GM21528 (cell line): ENCODE results near the gene RNF112.
"Not testable (repeated sequence)": the region's sequence is repeated elsewhere in the genome, so short reads cannot be mapped to it uniquely, and the experiment has no call there.

Experiments
- ATAC-seq: cut with Tn5 transposase; IDR thresholded peaks from one replicate; pipeline ENCODE4 v1.9.1; 2021; ENCODE audit warnings: mild to moderate bottlenecking, moderate library complexity; ENCODE audit not compliant: unreplicated experiment, low FRiP score

Gene RNF112

DNA sequence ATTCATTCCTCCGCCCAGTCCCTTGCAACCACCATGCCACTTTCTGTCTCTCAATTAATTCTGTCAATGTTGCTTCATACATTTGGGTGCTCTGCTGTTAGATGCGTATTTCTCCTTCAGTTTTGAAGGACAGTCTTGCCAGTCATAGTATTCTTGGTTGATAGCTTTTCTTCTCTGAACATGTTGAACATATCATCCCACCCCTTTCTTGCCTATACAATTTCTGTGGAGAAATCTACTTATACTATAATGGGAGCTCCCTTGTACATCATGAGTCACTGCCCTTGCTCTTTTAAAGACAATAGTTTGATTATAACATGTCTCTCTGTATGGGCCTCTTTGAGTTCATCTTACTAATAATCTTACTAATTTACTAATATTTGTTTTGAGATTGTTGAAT, 34.1 kb downstream of the RNF112 start:
- no peak for ATAC-seq

DNA sequence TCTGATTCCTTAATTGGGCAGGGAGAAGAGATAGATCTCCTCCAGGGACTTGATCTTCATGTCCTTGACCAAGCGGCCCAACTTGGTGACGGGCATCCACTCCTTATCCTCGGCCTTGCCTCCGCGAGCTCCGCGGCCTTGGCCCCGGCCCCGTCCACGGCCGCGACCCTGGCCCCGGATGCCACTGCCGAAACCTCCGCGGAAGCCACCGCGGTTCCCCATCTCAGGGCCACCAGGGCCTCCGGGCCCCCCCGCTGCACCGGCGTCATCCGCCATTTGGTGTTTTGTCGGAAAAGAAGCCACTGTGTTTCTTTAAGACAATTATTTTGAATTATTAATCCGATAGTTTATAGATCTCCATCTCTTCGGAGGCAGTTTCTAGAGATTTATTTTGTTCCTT, 35.5 kb downstream of the RNF112 start:
- ATAC-seq, result not testable (repeated sequence)

DNA sequence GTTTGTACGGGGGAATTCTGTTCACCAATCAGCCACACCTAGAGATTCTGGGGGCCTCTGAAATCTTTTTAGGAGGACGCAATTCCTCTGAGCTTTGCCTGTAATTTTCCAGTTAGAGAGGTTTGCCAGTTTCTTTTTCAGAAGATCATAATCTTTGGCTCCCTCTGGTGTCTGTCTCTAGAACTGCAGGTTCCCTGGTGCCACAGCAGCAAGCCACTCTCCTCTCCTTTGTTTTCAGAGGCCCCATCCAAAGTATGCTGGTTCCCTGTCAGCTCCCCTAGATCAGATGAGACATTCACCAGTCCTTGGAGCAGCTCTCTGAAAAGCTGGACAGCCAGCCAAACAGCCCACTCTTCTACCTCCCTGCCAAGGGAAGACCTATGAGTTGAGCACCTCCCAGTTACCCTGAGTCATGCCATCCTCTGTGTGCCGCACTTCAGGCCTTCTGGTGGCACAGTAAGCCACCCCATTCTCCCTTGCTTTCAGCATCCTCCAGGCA, 36.1 kb downstream of the RNF112 start:
- no peak for ATAC-seq

DNA sequence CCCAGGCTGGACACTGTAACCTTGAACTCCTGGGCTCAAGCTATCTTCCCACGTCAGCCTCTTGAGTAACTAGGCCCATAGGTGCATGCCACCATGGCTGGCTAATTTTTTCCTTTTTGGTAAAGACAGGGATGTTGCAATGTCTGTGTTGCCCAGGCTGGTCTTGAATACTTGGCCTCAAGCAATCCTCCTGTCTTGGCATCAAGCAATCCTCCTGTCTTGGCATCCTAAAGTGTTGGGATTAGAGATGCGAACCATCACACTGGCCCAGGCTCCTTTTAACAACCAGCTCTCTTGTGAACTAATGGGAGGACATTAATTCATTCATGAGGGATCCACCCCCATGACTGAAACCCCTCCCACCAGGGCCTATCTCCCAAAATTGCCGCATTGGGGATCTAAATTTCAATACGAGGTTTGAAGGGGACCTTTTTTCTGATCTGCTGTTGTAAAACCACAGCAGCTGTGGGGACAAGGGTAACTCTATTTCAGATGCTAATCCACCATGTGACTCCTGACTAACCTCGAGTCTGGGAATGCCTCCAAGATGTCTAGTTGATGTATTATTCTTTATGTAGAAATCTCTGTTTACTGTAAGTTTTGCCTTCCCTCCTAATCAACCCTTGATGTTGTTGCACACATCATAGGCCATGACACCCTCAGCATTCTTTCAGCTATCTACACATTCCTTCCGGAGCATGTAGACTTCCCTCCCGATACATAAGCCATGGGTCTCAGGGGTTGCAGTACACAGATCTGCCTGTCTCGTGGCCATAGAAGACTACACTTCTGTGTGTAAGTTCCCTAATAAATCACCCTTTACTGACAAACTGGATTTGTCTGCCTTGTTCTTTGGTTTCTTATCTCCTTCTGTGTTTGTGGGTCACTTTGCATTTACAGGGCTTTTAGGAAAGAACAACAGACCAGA, 37.6 kb downstream of the RNF112 start:
- ATAC-seq, result no peak

DNA sequence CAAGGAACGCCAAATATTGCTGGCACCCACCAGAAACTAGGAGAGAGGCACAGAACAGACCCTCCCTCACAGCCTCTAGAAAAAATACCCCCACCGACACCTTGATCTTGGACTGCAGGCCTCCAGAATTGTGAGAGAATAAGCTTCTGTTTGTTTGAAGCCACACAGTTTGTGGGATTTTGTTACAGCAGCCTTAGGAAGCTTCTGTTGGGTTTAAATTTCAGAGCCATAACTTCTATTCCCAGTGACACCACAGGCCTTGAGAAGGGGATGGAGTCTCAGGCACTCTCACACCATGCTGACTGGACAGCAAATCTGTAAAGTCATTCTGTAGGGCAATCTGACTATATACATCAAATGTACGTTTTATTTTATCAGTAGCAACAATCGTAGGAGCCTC, 38.6 kb downstream of the RNF112 start:
- no peak for ATAC-seq

DNA sequence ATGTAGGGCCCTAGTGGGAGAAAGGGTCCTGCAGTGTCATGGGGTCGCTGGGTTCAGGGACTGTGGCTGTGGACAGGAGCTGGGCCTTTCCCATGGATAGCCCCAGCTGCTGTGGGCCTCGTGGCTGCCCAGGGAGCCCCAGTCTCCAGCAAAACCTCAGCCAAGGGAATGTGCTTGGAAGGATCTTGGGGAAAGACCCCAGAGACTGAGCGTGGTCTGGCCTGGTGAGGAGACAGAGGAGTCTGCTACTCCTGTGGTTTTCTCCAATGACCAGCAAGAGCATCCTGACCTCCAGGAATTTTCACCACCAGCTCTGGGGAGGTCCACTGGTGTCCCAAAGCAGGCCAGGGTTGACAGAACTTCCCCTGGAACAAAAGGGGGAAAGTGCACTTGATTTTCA, 42.3 kb downstream of the RNF112 start:
- ATAC-seq, result no peak

DNA sequence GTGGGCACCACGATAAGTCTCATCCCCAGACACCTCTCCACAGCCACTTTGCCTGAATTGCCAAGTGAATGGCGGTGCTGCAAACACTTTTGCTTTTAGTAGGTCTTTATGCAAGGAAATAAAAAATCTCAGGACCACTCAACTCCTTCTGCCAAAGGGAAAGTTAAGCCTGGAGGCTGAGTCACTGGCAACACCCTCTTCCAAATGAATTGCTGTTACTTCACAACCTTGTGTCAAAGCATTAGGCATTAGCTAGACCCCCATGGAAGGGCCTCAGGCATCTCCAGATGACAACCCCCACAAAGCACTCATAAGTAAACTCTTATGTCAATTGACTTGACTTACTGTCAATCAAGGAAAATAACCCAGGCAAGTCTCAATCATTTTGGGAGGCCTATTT, 43.0 kb downstream of the RNF112 start:
- no peak for ATAC-seq

DNA sequence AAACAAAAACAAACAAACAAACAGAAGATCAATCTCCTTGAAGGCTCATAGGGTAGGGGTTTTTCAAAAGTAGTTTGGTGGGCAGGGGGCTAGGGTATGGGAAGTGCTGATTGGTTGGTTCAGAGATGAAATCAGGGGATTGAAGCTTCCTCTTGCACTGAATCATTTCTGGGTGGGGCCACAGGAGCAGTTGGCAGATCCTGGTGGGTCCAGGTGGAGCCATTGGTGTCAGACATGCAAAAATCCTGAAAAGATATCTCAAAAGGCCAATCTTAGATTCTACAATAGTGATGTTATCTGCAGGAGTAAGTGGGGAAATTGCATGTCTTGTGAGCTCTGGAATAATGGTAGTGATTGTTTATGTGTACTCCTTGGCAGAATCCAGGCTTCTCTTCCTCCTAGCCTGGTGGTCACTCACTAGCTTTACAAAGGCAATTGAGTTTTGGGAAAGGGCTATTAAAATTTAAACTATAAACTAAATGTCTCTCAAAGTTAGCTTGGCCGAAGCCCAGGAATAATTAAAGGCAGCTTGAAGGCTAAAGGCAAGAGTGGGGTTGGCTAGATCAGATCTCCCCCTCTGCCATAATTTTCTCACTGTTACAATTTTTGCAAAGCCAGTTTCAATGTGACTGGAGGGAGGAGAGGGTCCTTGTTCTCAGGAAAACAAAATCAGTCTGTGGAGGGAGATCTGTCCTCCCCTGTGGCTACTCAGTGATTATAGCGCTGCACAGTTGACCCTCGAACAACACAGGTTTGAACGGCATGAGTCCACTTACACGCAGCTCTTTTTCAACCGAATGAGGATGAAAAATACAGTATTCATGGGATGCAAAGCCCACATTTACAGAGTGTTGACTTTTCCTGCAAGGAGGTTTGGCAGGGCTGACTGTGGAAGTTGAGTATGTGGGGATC, 45.2 kb downstream of the RNF112 start:
- ATAC-seq, result no peak

DNA sequence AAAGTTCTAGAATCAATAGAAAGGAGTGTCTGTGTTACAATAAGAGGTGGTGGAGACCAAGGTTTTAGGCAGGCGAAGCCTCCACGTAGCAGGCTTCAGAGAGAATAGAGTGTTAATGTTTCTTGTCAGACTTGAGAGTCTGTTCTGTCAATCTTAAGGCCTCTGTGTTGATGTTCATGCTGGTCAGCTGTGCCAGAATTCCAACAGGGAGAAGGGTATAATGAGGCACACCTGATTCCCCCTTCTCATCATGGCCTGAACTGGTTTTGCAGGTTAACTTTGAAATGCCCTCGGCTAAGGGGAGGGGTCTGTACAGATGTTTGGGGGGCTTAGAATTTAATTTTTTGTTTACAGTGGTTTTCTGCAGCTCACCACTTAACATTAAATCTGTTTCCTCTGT, 46.0 kb downstream of the RNF112 start:
- ATAC-seq, result no peak

DNA sequence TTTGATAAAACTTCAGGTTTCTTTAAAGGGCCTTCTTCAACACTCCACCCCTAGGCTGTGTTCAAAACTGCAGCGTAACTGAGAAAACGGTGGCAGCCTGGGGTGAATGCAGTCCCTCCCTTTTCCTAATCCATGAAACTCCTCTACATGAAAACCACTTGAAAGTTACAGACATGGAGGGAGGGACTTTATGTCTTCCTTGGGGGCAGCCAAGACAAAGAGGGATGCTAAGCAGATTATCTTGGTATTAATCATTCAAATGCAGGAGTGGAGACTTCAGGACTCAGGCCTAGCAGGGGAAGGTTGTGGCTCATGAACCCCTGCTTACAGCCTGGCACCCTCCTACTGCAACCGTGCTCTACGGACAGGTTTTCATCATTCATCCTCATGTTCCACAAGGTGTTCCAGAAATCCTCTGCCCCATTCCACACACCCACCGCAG, 46.8 kb downstream of the RNF112 start:
- ATAC-seq, result no peak

DNA sequence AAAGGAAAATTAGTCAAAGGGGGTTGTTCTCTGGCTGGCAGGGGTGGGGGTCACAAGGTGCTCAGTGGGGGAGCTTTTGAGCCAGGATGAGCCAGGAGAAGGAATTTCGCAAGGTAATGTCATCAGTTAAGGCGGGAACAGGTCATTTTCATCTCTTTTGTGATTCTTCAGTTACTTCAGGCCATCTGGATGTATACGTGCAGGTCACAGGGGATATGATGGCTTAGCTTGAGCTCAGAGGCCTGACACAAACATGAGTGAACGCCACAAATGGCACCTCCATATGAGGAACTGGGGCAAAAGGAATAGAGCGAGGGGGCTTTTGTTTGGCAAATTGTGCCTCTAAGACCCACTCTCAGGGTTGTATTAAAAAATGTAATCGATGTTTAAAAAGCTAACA, 47.4 kb downstream of the RNF112 start:
- not testable (repeated sequence) for ATAC-seq

DNA sequence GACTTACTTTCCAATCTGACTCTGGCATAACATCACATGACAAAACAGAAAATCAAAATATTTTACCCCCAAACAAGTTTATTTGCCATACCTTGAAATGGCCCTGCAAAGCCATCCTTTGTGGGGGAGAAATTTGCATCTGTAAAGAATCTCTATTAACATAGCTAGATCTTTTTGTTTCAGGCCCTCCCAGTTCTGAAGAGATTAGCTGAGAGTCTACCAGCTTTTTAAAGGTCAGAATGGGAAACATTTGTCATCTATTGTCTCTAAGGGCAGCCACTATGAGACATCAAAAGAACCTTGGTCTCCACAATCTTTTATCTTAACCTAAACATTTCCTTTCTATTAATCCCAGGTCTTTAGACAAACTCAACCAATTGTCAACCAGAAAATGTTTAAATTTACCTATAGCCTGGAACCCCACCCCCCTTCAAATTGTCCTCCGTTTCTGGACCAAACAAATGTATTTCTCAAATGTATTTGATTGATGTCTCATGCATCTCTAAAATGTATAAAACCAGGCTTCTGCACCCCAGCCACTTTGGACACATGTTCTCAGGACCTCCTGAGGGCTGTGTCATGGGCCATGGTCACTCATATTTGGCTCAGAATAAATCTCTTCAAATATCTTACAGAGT, 48.1 kb downstream of the RNF112 start:
- not testable (repeated sequence) for ATAC-seq

DNA sequence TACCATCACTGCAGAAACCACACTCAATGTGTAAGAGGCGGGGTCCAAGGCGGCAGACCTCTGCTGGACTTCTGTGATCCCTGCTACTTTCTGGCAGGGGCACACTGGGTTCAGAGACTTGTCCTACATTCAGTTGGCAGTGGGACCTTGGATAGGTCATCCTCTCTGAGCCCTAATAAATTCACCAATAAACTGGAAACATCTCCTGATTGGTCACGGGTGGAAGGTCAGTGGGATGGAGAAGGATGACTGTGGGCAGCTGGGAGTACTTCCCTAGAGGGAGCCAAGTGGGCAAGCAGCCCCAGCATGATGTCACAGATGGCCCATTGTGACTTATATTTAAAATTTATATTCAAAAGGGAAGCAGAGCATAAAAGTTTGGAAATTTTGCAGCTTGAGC, 49.7 kb downstream of the RNF112 start:
- ATAC-seq, result no peak

DNA sequence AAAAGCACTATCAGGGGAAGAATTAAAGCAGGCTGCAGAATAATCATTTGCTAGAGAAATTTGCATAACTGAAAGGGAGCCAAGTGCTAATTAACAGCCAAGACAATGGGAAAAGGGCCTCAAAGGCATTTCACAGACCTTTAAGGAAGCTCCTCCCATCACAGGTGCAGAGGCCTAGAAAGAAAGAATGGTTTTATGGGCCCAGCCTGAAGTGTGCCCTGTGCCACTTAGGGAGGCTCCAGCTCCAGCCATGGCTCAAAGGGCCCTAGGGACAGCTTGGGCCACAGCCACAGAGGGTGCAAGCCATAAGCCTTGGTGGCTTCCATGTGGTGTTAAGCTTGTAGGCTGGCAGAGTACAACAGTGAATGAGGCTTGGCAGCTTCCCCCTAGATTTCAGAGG, 50.1 kb downstream of the RNF112 start:
- ATAC-seq, result no peak

DNA sequence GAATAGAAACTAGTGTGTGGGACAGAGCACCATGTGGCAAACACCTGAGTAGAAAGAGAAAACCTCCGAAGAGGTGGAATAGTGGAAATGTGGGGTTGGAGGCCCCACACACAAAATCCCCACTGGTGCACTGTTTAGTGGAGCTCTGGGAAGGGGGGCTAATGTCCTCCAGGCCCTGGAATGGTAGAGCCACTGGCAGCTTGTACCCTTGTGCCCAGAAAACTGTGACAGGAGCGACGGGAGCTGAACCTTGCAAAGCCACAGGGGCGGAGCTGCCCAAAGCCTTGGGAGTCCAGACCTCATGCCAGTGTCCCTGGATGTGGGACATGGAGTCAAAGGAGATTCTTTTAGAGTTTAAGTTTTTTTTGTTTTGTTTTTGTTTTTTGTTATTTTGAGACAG, 50.6 kb downstream of the RNF112 start:
- no peak for ATAC-seq

DNA sequence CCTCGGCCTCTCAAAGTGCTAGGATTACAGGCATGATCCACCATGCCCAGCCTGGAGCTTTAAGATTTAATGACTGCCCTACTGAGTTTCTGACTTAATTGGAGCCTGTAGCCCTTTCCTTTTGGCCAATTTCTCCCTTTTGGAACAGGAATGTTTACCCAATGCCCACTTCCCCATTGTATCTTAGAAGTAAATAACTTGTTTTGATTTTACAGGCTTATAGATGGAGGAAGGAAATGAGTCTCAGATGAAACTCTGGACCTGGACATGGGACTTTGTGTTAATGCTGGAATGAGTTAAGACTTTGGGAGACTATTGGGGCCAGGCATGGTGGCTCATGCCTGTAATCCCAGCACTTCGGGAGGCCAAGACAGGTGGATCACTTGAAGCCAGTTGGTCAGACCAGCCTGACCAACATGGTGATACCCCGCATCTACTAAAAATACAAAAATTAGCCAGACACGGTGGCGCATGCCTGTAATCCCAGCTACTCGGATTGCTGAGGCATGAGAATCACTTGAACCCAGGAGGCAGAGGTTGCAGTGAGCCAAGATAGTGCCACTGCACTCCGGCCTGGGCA, 51.5 kb downstream of the RNF112 start:
- not testable (repeated sequence) for ATAC-seq

DNA sequence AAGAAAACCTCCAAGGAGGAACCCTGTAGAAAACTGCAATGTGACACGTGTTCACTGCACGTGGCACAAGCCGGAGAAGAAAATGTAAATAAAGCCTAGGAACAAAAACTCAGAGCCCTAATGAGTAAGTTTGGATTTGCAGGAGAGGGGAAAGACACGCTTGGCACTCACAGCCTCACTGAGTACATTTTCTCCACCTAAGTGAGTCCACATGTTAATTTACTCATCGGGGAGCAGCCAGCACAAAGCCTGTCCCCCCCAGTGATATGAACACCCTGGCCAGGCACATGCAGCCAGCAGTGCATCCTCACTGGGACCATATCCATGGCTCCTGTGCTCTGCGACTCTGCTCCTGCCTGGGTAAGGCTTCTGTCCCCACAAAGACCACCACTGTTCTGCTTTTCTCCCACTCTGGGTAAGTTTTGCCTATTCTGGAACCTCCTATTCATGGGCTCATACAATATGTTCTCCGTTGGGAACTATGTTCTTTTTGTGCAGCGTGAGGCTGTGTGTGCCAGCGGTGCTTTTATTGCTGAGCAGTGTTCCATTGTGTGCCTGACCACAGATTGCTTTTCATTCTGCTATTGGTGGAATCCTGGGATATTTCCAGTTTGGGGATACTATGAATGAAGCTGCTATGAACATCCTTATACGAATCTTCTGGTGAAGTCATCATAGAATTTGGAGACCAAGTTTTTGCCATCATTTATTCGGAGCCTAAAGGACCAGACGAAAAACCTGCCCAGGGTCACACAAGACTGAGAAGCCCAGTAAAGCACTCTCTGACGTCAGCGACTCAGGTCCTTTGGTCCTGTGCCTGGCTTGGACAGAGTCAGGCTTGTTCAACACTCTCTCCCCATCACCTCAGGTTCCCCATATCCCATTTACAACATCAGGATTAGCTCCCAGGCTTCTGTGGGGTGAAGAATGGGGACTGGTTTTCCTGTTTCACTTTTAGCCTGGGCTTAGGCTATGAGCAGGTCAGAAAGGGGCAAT, 53.3 kb downstream of the RNF112 start:
- no peak for ATAC-seq
